ENCODE results near the gene LMO7. TPM values are rescaled to one million over a fixed set of nuclear protein-coding genes. Genes with fewer than 3 reads are reported as not detected.

Gene LMO7
- total and polyA plus RNA-seq, 2 of the 8 experiments (the other 6 are each of a cell fraction or from before 2014, with no cell fraction given) = 8.1 to 28.3 TPM

DNA sequence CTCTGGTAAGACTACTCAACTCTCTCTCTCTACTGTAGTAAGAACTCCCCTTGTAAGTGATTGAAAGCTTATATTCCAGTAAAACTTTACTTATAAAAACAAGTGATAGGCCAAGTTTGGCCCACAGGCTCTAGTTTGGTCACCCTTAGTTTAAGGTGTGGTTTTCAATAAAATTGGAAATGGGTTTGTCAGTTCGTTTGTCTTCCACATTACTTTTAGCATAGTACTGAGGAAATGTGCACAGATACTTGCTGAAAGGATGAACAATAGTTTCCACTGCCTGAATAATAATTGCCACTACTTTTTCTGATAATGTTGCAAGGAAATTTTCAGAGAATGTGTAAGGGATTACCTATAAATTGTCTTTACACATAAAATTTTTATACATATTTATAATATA is 54.5 kb downstream of the LMO7 start (continued):
- TF ChIP-seq EGR1 (IDR thresholded peaks at IDR 0.05; ENCODE audit: borderline replicate concordance, low read depth, low read length) = no peak
- TF ChIP-seq, protein P1, sequence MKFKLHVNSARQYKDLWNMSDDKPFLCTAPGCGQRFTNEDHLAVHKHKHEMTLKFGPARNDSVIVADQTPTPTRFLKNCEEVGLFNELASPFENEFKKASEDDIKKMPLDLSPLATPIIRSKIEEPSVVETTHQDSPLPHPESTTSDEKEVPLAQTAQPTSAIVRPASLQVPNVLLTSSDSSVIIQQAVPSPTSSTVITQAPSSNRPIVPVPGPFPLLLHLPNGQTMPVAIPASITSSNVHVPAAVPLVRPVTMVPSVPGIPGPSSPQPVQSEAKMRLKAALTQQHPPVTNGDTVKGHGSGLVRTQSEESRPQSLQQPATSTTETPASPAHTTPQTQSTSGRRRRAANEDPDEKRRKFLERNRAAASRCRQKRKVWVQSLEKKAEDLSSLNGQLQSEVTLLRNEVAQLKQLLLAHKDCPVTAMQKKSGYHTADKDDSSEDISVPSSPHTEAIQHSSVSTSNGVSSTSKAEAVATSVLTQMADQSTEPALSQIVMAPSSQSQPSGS (IDR thresholded peaks at IDR 0.05; ENCODE audit: low read length) = no peak
- no peak for TF ChIP-seq KDM1A (IDR thresholded peaks at IDR 0.05; ENCODE audit: borderline replicate concordance, low read length)
- no peak for TF ChIP-seq EP300 (IDR thresholded peaks at IDR 0.05; ENCODE audit: borderline replicate concordance in 1 of 2, low read depth in 2 of 2, low read length in 2 of 2)
- TF ChIP-seq JUND (IDR thresholded peaks at IDR 0.05; ENCODE audit: low read length) = no peak
